ENCODE measurements around the gene ALG12. TPM values are rescaled to one million over a fixed set of nuclear protein-coding genes. Genes with fewer than 3 reads are reported as not detected.

ALG12 gene
- polyA plus RNA-seq, 1 of the 3 experiments (the other 2 are of a cell fraction), result 9.9 TPM

GRCh38 chr22:49948958-49949913 lies 31.0 kb upstream of the ALG12 start:
- POLR2A ChIA-PET, result no interaction called here
- TF ChIP-seq NRF1 (IDR thresholded peaks at IDR 0.05; ENCODE audit: low read depth, low read length) (no peak), NFIC (IDR thresholded peaks at IDR 0.05; ENCODE audit: borderline replicate concordance) (no peak), USF2 (IDR thresholded peaks at IDR 0.05; ENCODE audit: borderline replicate concordance, low read depth, low read length) (no peak), RAD21 (IDR thresholded peaks at IDR 0.05; ENCODE audit: low read length) (no peak), FOXM1 (IDR thresholded peaks at IDR 0.05; ENCODE audit: low read depth) (no peak), JUND (IDR thresholded peaks at IDR 0.05) (no peak), SIN3A (IDR thresholded peaks at IDR 0.05; ENCODE audit: borderline replicate concordance, low read depth, low read length) (no peak), CTCF (IDR thresholded peaks at IDR 0.05) (no peak)

GRCh38 chr22:49948116-49948957 lies 30.1 kb upstream of the ALG12 start:
- Histone ChIP-seq H3F3A (replicated peaks; ENCODE audit: insufficient read depth) (peaks cover 5% of the 10 kb centered on the region), H3K9ac (no peak overlapping the region), H3K27ac (ENCODE audit: low read depth in 2 of 2, low read length in 1 of 2) (no peak overlapping the region), H3K79me2 (ENCODE audit: insufficient read depth) (no peaks in the 10 kb centered on the region), H3K4me1 (ENCODE audit: control insufficient read depth in 1 of 2, insufficient read depth in 2 of 2, low read depth in 1 of 2, low read length in 1 of 2) (peaks cover 13 to 19% of the 10 kb centered on the region in 2 experiments), H3K27me3 (ENCODE audit: insufficient read depth) (no peaks in the 10 kb centered on the region), H4K20me1 (ENCODE audit: insufficient read depth) (no peaks in the 10 kb centered on the region), H3K9me2 (no peaks in the 10 kb centered on the region), H3K4me3 (ENCODE audit: low read depth in 2 of 2, low read length in 1 of 2) (no peak overlapping the region), H2AFZ (ENCODE audit: low read depth) (no peak overlapping the region), H3K4me2 (no peak overlapping the region), H3K36me3 (replicated peaks in 1 of 2; ENCODE audit: control insufficient read depth in 1 of 2, insufficient read depth in 2 of 2, low read length in 1 of 2) (no peaks in the 10 kb centered on the region), H3K9me3 (no peaks in the 10 kb centered on the region)
- ChIA-PET CTCF (interaction anchor here (0.6 to 2.4 kb wide), 4 partner anchors 15 to 82 kb away, joined by 3 to 8 read pairs (median 3); no protein-coding TSS in a partner anchor), POLR2A (no interaction called here)
- DNase-seq, result no peak
- WGBS (ENCODE audit: low lambda C conversion rate), result 100% methylated on average over 1 of the region's 23 CpGs
- TF ChIP-seq REST (IDR thresholded peaks at IDR 0.05; ENCODE audit: low read depth, low read length), result no peak
- no peak for TF ChIP-seq USF2 (IDR thresholded peaks at IDR 0.05; ENCODE audit: borderline replicate concordance, low read depth, low read length)
- no peak for TF ChIP-seq CTCF (IDR thresholded peaks at IDR 0.05)
- no peak for TF ChIP-seq FOSL2 (IDR thresholded peaks at IDR 0.05; ENCODE audit: borderline replicate concordance, low read depth)
- no peak for TF ChIP-seq RCOR1 (IDR thresholded peaks at IDR 0.05; ENCODE audit: low read length)

More at GRCh38 chr22:49948958-49949913, 31.0 kb upstream of the ALG12 start:
- CTCF ChIA-PET, result no interaction called here
- WGBS (ENCODE audit: low lambda C conversion rate), result 87% methylated on average over 19 of the region's 42 CpGs
- H3K4me2 ChIP-seq, result no peak overlapping the region
- H3K9ac ChIP-seq, result no peak overlapping the region
- no peaks in the 10 kb centered on the region for H3K79me2 ChIP-seq (ENCODE audit: insufficient read depth)
- H3K9me2 ChIP-seq, result no peaks in the 10 kb centered on the region
- H2AFZ ChIP-seq (ENCODE audit: low read depth), result no peak overlapping the region
- no peak overlapping the region for H3K27ac ChIP-seq (ENCODE audit: low read depth in 2 of 2, low read length in 1 of 2)
- no peak for DNase-seq
- H3F3A ChIP-seq (replicated peaks; ENCODE audit: insufficient read depth), result peaks cover 5% of the 10 kb centered on the region
- no peaks in the 10 kb centered on the region for H3K27me3 ChIP-seq (ENCODE audit: insufficient read depth)
- no peak overlapping the region for H3K4me3 ChIP-seq (ENCODE audit: low read depth in 2 of 2, low read length in 1 of 2)
- no peaks in the 10 kb centered on the region for H3K36me3 ChIP-seq (replicated peaks in 1 of 2; ENCODE audit: control insufficient read depth in 1 of 2, insufficient read depth in 2 of 2, low read length in 1 of 2)
- peaks cover 13 to 28% of the 10 kb centered on the region in 2 experiments for H3K4me1 ChIP-seq (ENCODE audit: control insufficient read depth in 1 of 2, insufficient read depth in 2 of 2, low read depth in 1 of 2, low read length in 1 of 2)
- no peaks in the 10 kb centered on the region for H4K20me1 ChIP-seq (ENCODE audit: insufficient read depth)
- H3K9me3 ChIP-seq, result no peaks in the 10 kb centered on the region
